HepG2 (cell line): ENCODE results near the gene KNL1. TPM values are rescaled to one million over a fixed set of nuclear protein-coding genes. Genes with fewer than 3 reads are reported as not detected.
A peak's percentile ranks its signal among the peaks of the same experiment; 100 is the strongest.

Experiments used
- CCDC6 ChIP-seq: sonication (generic); formaldehyde crosslinking; IDR thresholded peaks from 2 replicates; pipeline ENCODE4 v1.8.1; 2022; ENCODE audit warnings: mild to moderate bottlenecking, missing genetic modification reagents, moderate library complexity
- EHMT2 ChIP-seq: fragments of 200-600 bp; sonication (generic); IDR thresholded peaks from 2 replicates; pipeline ENCODE4 v1.7.0; 2017; ENCODE audit warnings: antibody characterized with exemption, low read depth, low read length, borderline replicate concordance
- ERF ChIP-seq: IDR thresholded peaks from 2 replicates; pipeline ENCODE4 v1.6.1; 2018; ENCODE audit warnings: missing biosample characterization, missing genetic modification reagents
- GRHL1 ChIP-seq: sonication (generic); formaldehyde crosslinking; conservative IDR thresholded peaks from 2 replicates; pipeline ENCODE4 v1.8.0; 2022; ENCODE audit warnings: missing genetic modification reagents
- HMG20B ChIP-seq: conservative IDR thresholded peaks from 2 replicates; pipeline ENCODE4 v1.6.1; 2016; ENCODE audit warnings: missing genetic modification reagents, missing compliant biosample characterization
- HOXA3 ChIP-seq: sonication (generic); formaldehyde crosslinking; IDR thresholded peaks from 2 replicates; pipeline ENCODE4 v1.5.0; 2020; ENCODE audit warnings: missing genetic modification reagents
- KDM4B ChIP-seq: sonication (generic); formaldehyde crosslinking; IDR thresholded peaks from 2 replicates; pipeline ENCODE4 v1.4.0; 2020; ENCODE audit warnings: missing genetic modification reagents
- MYC ChIP-seq: sonication (generic); formaldehyde crosslinking; IDR thresholded peaks from 2 replicates; pipeline ENCODE4 v1.9.0; 2021; ENCODE audit warnings: missing genetic modification reagents, borderline replicate concordance
- MZF1 ChIP-seq: sonication (generic); formaldehyde crosslinking; IDR thresholded peaks from 2 replicates; pipeline ENCODE4 v1.8.1; 2023; ENCODE audit warnings: mild to moderate bottlenecking, missing genetic modification reagents, borderline replicate concordance
- NCOA2 ChIP-seq: sonication (generic); formaldehyde crosslinking; IDR thresholded peaks from 2 replicates; pipeline ENCODE4 v1.8.0; 2022; ENCODE audit warnings: inconsistent platforms
- NFIC ChIP-seq: IDR thresholded peaks from 2 replicates; pipeline ENCODE4 v1.6.1; 2012; ENCODE audit warnings: mild to moderate bottlenecking, low read length, inconsistent platforms
- NFYB ChIP-seq: sonication (generic); formaldehyde crosslinking; IDR thresholded peaks from 2 replicates; pipeline ENCODE4 v1.4.0; 2020; ENCODE audit warnings: missing genetic modification reagents
- POLR2G ChIP-seq: fragments of 200-400 bp; formaldehyde crosslinking; IDR thresholded peaks from 2 replicates; pipeline ENCODE4 v1.6.1; 2018; ENCODE audit warnings: mild to moderate bottlenecking, low read depth, low read length, moderate library complexity
- SRY ChIP-seq: sonication (generic); formaldehyde crosslinking; IDR thresholded peaks from 2 replicates; pipeline ENCODE4 v1.8.0; 2022; ENCODE audit warnings: mild to moderate bottlenecking, missing genetic modification reagents
- XRCC5 ChIP-seq: fragments of 200-400 bp; formaldehyde crosslinking; optimal IDR thresholded peaks from 2 replicates; pipeline ENCODE3; 2017; ENCODE audit warnings: mild to moderate bottlenecking, low read length
- YEATS4 ChIP-seq: sonication (generic); formaldehyde crosslinking; IDR thresholded peaks from 2 replicates; pipeline ENCODE4 v1.4.0; 2020; ENCODE audit warnings: missing genetic modification reagents, borderline replicate concordance
- ZBTB38 ChIP-seq: sonication (generic); formaldehyde crosslinking; IDR thresholded peaks from 2 replicates; pipeline ENCODE4 v1.5.1; 2020; ENCODE audit warnings: mild to moderate bottlenecking, missing genetic modification reagents
- ZFP1 ChIP-seq: IDR thresholded peaks from 2 replicates; pipeline ENCODE4 v1.6.1; 2016
- ZFP91 ChIP-seq: sonication (generic); formaldehyde crosslinking; IDR thresholded peaks from 2 replicates; pipeline ENCODE4 v1.9.0; 2022; ENCODE audit warnings: missing genetic modification reagents, mild to moderate bottlenecking, borderline replicate concordance
- ZMAT3 ChIP-seq: sonication (generic); formaldehyde crosslinking; conservative IDR thresholded peaks from 2 replicates; pipeline ENCODE4 v1.7.0; 2021; ENCODE audit warnings: missing genetic modification reagents
- ZNF205 ChIP-seq: IDR thresholded peaks from 2 replicates; pipeline ENCODE4 v1.6.1; 2018; ENCODE audit warnings: missing biosample characterization, missing genetic modification reagents
- ZNF292 ChIP-seq: sonication (generic); formaldehyde crosslinking; IDR thresholded peaks from 2 replicates; pipeline ENCODE4 v1.8.1; 2022; ENCODE audit warnings: mild to moderate bottlenecking, low read depth, missing genetic modification reagents, borderline replicate concordance
- ZNF335 ChIP-seq: sonication (generic); formaldehyde crosslinking; IDR thresholded peaks from 2 replicates; pipeline ENCODE4 v1.4.0; 2020; ENCODE audit warnings: missing genetic modification reagents
- ZNF343 ChIP-seq: sonication (generic); formaldehyde crosslinking; IDR thresholded peaks from 2 replicates; pipeline ENCODE4 v1.4.0; 2020; ENCODE audit warnings: mild to moderate bottlenecking, missing genetic modification reagents
- ZNF513 ChIP-seq: sonication (generic); formaldehyde crosslinking; conservative IDR thresholded peaks from 2 replicates; pipeline ENCODE4 v1.5.0; 2020; ENCODE audit warnings: missing genetic modification reagents
- ZNF614 ChIP-seq: IDR thresholded peaks from 2 replicates; pipeline ENCODE4 v1.6.1; 2018; ENCODE audit warnings: missing biosample characterization, missing genetic modification reagents, inconsistent platforms, borderline replicate concordance
- ZNF891 ChIP-seq: sonication (generic); formaldehyde crosslinking; IDR thresholded peaks from 2 replicates; pipeline ENCODE4 v1.5.0; 2020; ENCODE audit warnings: mild to moderate bottlenecking, missing genetic modification reagents
- polyA plus RNA-seq, 8 experiments: library from polyadenylated mRNA; depleted of rRNA in 3 of 8; stranded (reverse) in 7 of 8; unstranded in 1 of 8; fragments of >200 nt; fragmentation: Illumina TruSeq in 4 of 8; extraction: Trizol in 4 of 8; gene quantifications; 2 replicates each; pipeline versions ENCODE4 v1.2.1 to v1.2.3, GENCODE V29; 2011 to 2016; ENCODE audit warnings: low read depth in 4 of 8, missing spikeins in 1 of 8, mixed read lengths in 1 of 8; ENCODE audit not compliant: insufficient read depth in 1 of 8
- total RNA-seq, 5 experiments: library from RNA; depleted of rRNA; stranded (reverse); fragments of >200 nt; fragmentation: Illumina TruSeq; extraction: Trizol; gene quantifications; 2 replicates each; pipeline ENCODE4 v1.2.3, GENCODE V29; 2016; ENCODE audit warnings: low read depth in 1 of 5

KNL1 gene
- total and polyA plus RNA-seq, 2 of the 13 experiments (the other 11 are each of a cell fraction or from before 2014, with no cell fraction given), result 8.0 to 21.4 TPM

GRCh38 chr15:40569129-40569953, 24.7 kb upstream of the KNL1 start, which contains the start of gene RPUSD2 (continued):
- no peak for TF ChIP-seq GRHL1
- peak; percentile 85; the same call in 1 of the 2 replicates for TF ChIP-seq MYC (CRISPR knock-in tag)
- TF ChIP-seq XRCC5, result no peak
- peak; percentile 83 for TF ChIP-seq NFYB (CRISPR knock-in tag)
- TF ChIP-seq ZBTB38 (CRISPR knock-in tag), result peak; percentile 58; the same call in 1 of the 2 replicates
- TF ChIP-seq ZNF891 (CRISPR knock-in tag), result peak; percentile 58; the same call in 1 of the 2 replicates
- TF ChIP-seq POLR2G, result peak; percentile 93
- TF ChIP-seq KDM4B, result no peak
- 0 out of 2 replicates have a peak, but pooled peaks have one; percentile 27 for TF ChIP-seq HMG20B
- TF ChIP-seq MZF1 (CRISPR knock-in tag), result no peak
- 0 out of 2 replicates have a peak, but pooled peaks have one; percentile 25 for TF ChIP-seq ZFP1
- 0 out of 2 replicates have a peak, but pooled peaks have one; percentile 19 for TF ChIP-seq NCOA2
- peak; percentile 85 for TF ChIP-seq ERF (CRISPR knock-in tag)
- no peak for TF ChIP-seq ZNF513 (CRISPR knock-in tag)
- peak; percentile 90 for TF ChIP-seq HOXA3 (CRISPR knock-in tag)
- TF ChIP-seq CCDC6 (CRISPR knock-in tag), result 0 out of 2 replicates have a peak, but pooled peaks have one; percentile 45
- 0 out of 2 replicates have a peak, but pooled peaks have one; percentile 37 for TF ChIP-seq ZNF343 (CRISPR knock-in tag)
- TF ChIP-seq ZNF614 (CRISPR knock-in tag), result peak; percentile 41; the same call in 1 of the 2 replicates
- peak; percentile 52; the same call in 1 of the 2 replicates for TF ChIP-seq ZNF292
- TF ChIP-seq YEATS4 (CRISPR knock-in tag), result peak; percentile 80; the same call in 1 of the 2 replicates
- TF ChIP-seq NFIC, result no peak
- peak; percentile 81; the same call in 1 of the 2 replicates for TF ChIP-seq SRY
- TF ChIP-seq ZFP91 (CRISPR knock-in tag), result peak; percentile 86; the same call in 1 of the 2 replicates
- peak; percentile 91 for TF ChIP-seq ZMAT3
- TF ChIP-seq EHMT2, result no peak
- TF ChIP-seq ZNF335 (CRISPR knock-in tag), result 0 out of 2 replicates have a peak, but pooled peaks have one; percentile 64
- 0 out of 2 replicates have a peak, but pooled peaks have one; percentile 71 for TF ChIP-seq ZNF205
